ENCODE results near the gene TTC33.
"Not testable (repeated sequence)": the region's sequence is repeated elsewhere in the genome, so short reads cannot be mapped to it uniquely, and the experiment has no call there.

The TTC33 gene

DNA sequence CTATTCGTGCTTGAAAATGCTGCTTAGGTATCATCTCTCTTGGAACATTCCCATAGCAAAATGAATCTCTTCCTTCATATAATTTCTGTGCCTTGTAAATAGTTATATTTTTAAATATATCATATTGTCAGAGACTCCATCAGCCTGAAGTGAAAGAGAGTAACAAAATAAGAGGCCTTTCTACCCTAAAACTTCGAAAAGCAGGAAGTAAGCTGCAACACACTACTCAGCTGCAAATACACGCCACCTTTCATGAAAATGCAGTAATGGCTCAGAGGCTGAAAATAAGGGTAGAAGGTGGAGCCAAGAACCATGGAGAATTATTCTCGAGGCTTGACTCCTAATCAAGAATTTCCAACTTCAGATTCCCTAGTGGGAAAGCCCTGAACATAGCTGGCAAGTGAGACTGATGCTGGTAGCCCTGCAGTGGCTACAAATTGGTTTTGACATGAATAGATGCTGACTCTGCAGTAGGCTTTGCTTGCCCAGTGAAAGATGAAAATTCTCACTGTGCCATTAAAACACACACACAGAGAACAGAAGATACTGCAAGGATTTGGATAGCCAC is 106.2 kb downstream of the TTC33 start:
- no peak for DNase-seq

DNA sequence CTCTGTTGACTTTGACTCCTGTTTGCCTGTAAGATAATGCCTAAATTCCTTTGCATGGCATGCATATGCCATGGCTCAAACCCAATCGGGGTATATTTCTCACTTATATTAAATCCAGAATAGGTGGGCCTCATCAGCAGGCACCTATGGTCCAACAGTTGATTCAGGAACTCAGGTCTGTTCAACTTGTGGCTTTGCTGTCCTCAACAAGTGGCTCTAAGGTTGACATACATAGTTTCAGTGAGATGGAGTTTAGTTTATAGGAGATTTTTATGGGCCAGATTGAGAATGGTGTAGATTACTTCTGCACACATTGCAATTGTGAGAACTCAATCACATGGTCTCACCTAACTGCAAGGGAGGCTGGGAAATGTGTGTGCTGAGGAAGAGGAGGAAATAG is 107.6 kb downstream of the TTC33 start:
- DNase-seq: no peak

DNA sequence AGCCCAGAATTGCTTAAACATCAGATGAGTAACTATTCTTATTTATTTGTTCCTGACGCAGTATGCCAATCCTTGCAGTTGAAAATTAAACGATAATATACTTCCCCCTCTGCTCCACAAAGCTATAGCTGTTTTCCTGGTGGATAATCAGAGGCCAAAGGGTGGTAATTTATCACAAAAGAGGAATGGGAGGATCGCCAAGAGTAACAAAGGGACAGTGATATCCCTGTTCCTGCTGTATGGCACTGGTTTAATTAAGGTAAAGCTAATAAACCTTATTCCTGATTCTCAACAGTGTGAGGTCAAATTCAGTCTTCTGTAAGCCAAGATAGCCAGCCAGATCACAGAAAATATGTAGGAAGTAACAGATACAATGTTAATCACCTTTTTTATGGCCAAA is 109.5 kb downstream of the TTC33 start:
- no peak for DNase-seq

DNA sequence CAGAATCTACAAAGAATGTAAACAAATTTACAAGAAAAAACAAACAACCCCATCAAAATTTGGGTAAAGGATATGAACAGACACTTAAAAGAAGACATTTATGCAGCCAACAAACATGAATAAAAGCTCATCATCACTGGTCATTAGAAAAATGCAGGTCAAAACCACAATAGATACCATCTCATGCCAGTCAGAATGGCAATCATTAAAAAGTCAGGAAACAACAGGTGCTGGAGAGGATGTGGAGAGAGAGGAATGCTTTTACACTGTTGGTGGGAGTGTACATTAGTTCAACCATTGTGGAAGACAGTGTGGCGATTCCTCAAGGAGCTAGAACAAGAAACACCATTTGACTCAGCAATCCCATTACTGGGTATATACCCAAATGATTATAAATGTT is 116.2 kb downstream of the TTC33 start:
- DNase-seq: not testable (repeated sequence)

DNA sequence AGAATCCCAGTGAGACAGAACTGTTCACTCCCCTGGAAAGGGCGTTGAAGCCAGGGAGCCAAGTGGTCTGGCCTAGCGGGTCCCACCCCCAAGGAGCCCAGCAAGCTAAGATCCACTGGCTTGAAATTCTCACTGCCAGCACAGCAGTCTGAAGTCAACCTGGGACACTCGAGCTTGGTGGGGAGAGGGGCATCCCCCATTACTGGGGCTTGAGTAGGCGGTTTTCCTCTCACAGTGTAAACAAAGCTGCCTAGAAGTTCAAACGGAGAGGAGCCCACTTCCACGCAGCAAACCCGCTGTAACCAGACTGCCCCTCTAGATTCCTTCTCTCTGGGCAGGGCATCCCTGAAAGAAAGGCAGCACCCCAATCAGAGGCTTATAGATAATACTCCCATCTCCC is 121.2 kb downstream of the TTC33 start:
- no peak for DNase-seq

DNA sequence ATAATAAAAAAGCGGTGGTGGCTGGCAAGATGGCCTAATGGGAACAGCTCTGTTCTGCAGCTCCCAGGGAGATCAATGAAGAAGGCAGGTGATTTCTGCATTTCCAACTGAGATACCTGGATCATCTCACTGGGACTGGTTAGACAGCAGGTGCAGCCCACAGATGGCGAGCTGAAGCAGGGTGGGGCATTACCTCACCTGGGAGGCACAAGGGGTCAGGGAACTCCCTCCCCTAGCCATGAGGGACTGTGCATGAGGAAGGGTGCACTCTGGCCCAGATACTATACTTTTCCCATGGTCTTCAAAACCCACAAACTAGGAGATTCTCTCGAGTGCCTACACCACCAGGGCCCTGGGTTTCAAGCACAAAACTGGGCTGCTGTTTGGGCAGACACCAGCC is 121.6 kb downstream of the TTC33 start:
- no peak for DNase-seq

DNA sequence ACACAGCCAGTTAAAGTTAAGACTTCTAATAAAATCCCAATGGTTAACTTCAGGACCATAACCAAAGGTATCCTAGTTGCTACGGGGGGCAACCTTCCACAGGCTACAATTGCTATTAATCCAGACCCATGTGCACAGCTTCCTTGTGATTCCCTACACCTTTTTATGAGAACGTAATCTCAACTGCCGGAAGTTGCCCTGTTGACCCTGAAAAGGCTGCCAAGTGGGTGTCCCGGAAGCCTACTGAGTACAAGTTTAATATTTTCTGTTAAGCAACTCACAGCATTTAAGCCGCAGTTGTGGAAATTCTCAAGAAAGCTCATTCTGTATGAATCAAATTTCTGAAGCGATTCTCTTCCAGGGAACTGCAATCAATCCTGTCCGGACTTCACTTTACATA is 124.5 kb downstream of the TTC33 start:
- no peak for DNase-seq

DNA sequence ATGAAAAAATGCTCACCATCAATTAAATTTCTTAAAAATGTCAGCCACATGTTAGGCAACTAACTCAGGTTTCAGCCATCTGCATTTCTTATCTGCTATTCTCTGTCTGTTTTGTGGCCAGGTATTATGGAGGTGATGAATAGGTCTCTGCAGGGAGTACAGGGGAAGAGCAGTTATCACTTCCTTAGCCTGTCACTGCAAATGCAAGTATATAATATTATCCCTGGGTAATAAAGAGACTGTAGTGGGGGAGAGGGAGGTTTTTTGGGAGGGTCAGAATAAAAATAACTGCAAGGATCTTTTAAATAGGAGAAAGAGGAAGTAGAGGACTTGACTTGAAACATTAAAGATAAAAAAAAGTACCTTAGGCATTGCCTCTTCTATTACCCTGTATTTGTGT is 125.6 kb downstream of the TTC33 start:
- no peak for DNase-seq

DNA sequence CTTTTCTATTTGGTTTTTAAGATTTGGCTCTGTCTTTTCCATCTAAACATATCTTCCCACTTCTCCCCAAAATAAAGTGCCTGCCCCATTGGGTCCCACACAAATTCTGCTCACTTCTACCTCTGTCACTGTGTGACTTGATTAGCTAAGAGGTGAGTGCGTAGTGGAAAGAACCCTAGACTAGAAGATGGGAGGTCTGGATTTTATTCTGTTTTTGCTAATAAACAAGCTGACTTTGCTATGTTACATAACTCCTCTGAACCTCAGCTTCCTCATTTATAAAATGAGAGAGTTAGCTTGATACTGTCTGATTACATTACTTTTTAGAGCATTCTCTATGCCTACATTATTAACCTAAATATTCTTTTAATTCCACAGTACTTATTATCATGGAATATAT is 127.4 kb downstream of the TTC33 start:
- DNase-seq: no peak

DNA sequence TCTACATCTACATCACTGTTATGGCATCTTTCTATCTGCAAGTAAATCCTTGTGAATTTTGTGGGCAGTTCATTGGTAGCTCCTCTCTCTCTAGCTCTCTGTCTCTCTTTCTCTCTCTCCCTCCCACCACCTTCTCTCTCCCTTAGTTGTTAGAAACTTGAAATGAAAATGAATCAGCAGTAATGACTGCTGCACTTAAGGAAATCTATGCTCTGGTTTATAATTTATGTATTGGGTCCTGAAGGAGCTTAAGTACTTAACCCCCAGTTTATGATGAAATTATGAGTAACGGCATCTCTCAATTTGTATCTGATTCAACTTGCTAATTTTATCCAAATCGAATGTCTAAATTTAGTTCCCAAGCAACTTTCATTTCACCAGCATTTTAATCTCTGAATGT is 128.1 kb downstream of the TTC33 start:
- DNase-seq: no peak

DNA sequence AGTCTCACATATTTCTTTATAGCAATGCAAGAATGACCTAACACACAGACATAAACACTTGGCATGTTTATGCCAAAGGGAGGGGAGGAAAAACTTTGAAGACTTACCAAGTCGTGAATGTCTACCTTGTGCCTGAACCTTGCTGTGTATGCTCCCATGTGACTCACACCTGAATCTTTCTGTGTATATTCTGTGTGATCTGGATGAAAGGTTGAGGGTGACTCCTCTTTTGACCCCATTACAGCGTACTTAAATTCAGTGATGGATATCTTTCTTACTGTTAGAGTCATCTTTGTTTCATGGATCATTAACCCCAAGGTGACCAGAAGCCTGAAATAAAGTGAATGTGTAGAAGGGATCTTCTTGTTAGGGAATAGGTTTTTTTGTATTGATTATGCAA is 129.0 kb downstream of the TTC33 start:
- DNase-seq: no peak

DNA sequence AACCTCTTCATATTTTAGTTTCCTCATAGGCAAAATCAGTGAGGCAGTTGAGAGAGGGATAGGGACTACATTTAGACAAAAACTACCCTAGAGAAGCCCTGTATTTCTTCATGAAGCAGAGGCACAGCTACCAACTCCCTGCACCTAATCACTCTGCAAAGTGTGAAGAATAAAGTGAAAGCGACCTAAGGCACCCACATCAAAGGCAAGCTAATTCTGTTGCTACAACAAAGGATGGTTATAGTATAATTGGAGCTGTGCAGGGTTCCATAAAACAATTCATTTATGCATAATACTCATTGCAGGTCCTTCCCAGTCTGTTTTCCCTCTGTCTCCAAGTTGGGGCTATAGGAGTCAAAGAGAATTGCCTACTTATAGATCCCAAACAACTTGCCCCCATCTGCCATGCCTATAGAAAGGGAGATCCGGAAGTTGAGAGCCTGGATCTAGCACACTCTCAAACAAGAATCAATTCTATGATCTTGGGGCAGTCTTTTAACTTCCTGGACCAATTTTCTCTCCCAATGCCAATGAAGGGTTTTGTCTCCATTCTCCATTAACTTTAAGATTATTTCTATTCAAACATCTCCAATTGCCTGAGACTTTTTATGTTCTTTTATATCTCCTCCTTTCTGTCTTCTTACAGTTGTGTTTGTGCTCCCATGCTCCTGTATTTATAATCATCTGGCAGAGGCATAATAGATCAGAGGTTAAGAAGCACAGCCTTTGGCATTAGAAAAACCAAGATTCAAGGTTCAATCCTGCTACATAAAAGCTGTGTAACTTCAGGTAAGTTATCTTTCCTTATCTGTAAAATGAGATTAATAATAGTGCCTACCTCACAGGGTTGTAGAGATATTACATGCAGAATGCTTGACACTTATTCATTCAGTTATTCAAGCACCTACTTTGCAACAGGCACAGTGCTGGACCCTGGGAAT is 132.0 kb downstream of the TTC33 start:
- no peak for DNase-seq

DNA sequence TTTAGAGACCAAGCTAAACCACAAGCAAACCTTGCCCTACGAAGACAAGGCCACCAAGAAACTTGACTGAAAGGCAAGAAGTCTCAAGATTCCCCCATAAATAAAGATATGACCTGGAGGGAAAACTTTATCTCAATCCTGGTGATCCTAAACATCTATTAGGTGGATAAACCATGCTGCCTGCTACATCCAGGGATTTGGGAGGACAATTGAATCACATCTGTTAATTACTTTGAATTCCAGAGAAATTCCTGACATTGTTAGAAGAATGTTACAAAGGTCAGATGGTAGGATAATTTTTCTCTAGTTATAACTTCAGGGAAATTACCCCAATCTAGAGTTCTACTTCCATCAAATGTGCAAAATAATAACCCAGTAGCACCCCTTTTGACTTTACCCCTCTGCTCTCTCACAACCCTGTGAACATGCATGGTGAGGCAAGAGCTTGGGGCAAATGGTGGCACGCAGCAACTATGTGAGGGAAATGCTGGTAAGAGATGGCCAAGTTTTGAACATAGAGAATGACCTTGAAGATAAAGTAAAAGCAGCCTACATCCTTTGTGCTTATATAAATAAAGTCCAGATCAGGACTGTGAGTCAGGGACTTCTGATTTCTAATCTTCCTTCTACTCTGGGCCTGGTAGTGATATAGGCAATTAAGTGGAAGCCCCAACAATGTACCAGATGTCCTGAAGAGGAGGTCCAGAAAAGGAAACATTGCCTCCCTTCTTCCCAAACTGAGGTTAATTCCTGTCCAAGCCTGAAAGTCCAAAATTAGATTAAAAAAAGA is 133.1 kb downstream of the TTC33 start:
- no peak for DNase-seq

DNA sequence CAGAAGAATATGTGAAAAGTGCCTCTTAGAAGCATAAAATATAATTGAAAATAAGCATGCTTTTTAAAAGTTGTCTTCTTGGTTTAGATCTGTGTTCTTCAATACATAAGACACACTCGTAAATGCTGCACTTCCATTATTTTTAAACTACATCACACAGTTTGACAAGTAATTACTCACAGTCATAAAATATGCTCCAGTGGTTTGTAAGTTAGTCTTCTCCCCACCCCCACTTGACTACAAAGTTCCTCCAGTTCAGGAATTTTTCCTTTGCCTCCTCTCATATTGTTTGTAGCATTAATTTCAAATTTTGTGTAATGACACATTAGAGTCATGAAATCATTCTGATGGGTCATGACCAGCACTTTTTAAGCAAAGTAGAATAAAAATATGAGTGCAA is 136.3 kb downstream of the TTC33 start:
- no peak for DNase-seq

DNA sequence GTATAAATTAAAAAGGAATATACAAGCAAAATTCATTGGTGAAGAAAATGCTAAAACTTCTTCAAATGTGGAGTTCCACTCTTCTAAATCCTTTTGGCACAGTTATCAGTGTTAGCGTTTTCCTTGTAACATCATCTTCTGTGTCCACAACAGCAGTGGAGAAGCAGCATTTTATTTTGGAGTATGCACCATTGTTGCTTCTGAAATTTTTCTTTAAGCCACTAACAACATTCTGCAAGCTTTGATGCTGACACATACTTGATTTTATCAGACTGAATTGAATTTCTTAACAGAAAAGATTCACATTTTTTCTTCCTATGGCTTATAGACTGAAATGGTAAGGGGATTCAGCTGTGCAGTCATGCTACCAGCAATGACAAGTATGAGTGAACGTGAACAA is 136.8 kb downstream of the TTC33 start:
- DNase-seq: no peak

DNA sequence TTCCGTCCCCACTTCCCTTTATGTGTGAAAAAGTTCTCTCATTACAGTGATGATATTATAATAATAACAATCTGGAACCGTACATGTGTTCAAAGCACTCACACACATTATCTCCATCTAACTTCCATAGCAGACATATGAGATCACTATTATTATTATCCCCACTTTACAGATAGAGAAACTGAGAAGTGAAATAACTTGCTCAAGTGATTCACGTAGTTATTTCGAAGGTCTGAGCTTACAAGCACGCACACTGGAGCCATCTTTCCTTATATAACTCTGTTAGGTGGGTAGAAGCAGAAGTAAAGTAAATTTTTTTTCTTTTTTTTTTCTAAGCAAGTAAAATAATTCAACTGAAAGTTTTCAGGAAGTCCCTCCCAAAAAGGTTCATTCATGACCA is 139.0 kb downstream of the TTC33 start:
- no peak for DNase-seq

DNA sequence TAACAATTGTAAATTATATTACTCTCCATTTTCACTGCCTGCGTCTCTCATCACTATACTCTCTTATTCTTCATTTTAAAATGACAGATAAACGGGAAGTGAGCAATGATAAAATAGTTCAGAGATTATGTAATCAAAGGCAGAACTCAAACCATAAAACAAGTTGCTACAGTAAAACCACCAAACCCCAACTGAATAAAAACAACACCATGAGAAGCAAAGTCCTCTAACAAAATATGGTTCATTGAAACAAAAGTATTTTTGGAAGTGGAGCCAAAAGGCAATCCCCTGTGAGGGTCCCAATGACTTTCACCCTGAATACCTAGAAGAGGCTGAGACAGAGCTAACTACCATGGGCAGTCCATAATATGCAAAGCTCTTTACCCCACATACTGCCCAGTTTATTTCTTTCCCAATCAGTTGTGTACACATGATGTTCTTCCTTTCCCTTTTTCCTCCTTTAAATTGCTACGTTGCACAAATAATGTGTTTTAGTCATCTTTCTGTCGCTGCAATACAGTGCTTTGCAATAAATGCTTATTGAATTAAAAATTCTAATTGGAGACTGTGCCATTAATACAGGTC is 140.1 kb downstream of the TTC33 start:
- no peak for DNase-seq

DNA sequence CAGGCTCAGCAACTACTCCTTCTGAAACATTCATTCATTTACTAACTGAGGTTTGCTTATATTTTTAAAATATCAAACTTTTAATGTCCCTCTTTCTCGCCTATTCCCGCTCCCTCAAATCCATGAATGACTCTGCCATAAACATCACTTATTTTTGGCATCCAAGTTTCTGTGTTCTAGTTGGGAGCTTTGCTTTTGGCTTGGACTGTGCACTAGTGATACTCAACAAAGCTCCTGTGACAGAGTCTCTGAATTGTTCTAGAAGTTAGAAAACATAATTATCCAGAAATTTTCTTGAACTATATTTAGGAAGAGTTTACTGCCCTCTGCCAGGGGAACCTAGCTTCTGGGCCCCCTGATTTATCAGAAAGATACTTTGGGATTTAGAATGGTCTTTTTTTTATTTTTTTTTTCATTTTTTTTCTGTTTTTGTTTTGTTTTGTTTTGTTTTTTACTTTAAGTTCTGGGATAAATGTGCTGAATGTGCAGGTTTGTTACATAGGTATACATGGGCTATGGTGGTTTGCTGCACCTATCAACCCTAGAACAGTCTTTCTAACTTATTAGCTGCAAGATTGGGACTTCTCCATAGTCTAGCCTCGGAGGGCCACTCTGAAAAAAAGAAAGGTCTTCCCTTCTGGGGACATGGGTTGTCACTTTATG is 140.7 kb downstream of the TTC33 start:
- no peak for DNase-seq

DNA sequence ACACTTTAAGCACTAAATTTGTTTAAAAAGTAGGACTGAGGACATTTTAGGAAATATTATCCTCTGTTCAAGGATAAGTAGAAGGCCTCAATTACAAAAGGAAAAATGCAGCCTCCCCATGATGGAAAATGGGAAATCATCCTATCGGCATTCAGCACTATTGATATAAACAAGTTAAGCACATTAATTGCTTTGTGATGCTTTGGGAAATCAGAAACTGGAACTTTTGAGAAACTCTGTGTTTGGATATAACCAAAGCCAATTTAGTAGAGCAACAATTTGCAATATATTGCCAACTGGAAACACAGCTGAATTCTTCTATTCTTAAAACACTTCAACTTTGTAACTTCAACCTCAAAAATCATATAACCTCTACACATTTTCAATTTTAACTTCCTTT is 141.3 kb downstream of the TTC33 start:
- DNase-seq: no peak

DNA sequence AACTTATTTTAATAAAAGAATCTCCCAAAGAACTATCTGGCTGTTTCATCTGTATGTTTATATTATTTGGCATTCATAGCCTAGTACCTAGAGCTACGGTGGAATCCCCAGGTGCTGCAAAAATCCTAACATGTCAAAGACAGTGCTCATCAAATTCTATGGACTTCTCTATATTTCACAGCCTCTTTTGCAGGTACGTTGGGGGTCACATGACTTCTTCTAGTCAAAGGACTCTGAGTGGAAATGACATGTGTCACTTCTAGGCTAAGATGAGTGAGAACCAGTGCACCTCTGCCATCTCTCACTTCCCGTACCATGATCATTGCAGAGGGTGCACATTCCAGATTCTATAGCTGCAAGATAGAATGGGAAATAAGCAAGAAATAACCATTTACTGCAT is 148.6 kb downstream of the TTC33 start:
- no peak for DNase-seq

DNA sequence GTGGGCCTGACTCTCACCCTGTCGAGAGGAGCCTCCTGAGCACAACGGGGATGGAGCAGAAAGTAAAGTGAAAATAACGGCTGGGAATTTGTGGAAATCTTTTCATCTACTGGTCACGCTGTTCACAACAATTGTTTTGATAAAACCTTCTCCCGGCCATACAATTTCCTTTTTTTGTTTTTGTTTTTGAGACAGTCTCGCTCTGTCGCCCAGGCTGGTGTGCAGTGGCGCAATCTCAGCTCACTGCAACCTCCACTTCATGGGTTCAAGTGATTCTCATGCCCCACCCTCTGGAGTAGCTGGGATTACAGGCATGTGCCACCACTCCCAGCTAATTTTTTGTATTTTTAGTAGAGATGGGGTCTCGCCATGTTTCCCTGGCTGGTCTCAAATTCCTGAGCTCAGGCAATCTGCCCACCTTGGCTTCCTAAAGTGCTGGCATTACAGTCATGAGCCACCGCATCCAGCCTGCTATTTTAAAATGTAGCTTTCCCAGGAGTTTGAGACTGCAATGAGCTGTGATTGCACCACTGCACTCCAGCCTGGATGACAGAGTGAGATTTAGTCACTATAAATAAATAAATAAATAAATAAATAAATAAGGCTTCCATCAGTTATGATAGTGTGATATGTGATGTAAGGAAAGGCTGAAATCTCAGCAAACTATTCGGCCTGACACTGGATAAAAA is 149.5 kb downstream of the TTC33 start:
- DNase-seq: no peak

DNA sequence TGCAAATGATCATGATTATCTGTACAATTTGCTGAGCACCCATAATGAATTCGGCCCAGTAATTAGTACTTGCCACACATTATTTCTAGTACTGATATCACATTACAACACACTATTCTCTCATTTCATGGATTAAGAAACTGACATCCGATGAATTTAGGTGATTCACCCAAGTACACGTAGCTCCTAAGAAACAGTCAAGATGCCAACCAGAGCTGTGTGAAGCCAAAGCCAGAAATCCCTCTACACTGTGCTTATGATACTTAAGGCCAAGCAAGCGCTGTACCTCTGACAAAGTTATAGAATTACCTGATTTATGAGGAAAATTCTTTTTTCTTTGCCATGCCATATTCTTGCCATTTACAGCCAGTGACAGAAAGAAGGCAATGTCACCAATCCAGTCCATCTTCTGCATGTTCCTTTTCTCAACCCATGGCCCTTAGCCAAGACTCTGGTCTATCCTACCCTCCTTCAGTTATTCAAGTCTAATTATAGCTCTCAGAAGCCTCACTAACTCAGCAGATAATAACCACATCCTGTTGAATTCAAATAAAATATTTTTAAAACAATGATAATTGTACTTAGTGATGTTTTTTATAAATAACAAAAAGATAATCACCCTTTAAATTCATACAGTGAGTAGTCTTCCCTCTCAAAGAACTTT is 150.3 kb downstream of the TTC33 start:
- DNase-seq: no peak
